ENCODE results near the gene C1QTNF3. TPM values are rescaled to one million over a fixed set of nuclear protein-coding genes. Genes with fewer than 3 reads are reported as not detected.

C1QTNF3 gene
- total RNA-seq, 1 experiment from 2014 or later = 2.1 TPM

- TF ChIP-seq MLX (CRISPR knock-in tag; IDR thresholded peaks at IDR 0.05) = no peak
- no peak for TF ChIP-seq ATF3 (CRISPR knock-in tag; conservative IDR thresholded peaks at IDR 0.05)
- TF ChIP-seq ZNF281 (CRISPR knock-in tag; IDR thresholded peaks at IDR 0.05) = no peak
- no peak; the same call in 1 of the 2 replicates for TF ChIP-seq ESRRA (CRISPR knock-in tag; IDR thresholded peaks at IDR 0.05; ENCODE audit: borderline replicate concordance)
- no peak for TF ChIP-seq ZNF425 (CRISPR knock-in tag; conservative IDR thresholded peaks at IDR 0.05)
- TF ChIP-seq ZMAT4 (CRISPR knock-in tag; IDR thresholded peaks at IDR 0.05) = no peak
- no peak for TF ChIP-seq ZNF263 (CRISPR knock-in tag; IDR thresholded peaks at IDR 0.05; ENCODE audit: low read depth)
- peak; percentile 20 for TF ChIP-seq E2F1 (CRISPR knock-in tag; IDR thresholded peaks at IDR 0.05)
- no peak for TF ChIP-seq ZBTB21 (CRISPR knock-in tag; IDR thresholded peaks at IDR 0.05; ENCODE audit: borderline replicate concordance)
- TF ChIP-seq AFF4 (CRISPR knock-in tag; IDR thresholded peaks at IDR 0.05; ENCODE audit: borderline replicate concordance) = no peak; the same call in 1 of the 2 replicates
- peak; percentile 41; the same call in 1 of the 2 replicates for TF ChIP-seq CREM (CRISPR knock-in tag; IDR thresholded peaks at IDR 0.05)
- no peak for TF ChIP-seq ATF6 (CRISPR knock-in tag; IDR thresholded peaks at IDR 0.05)
- TF ChIP-seq USF2 (CRISPR knock-in tag; IDR thresholded peaks at IDR 0.05) = no peak
- 0 out of 2 replicates have a peak, but pooled peaks have one; percentile 57 for TF ChIP-seq NFATC4 (CRISPR knock-in tag; IDR thresholded peaks at IDR 0.05)
- no peak for TF ChIP-seq PRRX2 (CRISPR knock-in tag; IDR thresholded peaks at IDR 0.05)
- no peak for TF ChIP-seq TCF7 (CRISPR knock-in tag; IDR thresholded peaks at IDR 0.05; ENCODE audit: low read depth)
- TF ChIP-seq SMAD4 (CRISPR knock-in tag; IDR thresholded peaks at IDR 0.05) = no peak
- TF ChIP-seq STAT6 (CRISPR knock-in tag; conservative IDR thresholded peaks at IDR 0.05; ENCODE audit: low read depth) = no peak
Observed at GRCh38 chr5:34007621-34008600, 35.1 kb downstream of the C1QTNF3 start, which contains the start of gene AMACR (continued).

All from WTC11 (cell line).